Neuronal stem cell (in vitro differentiated cells): ENCODE results near the gene DDHD1.

Source experiments
- DNase-seq: peaks from one replicate; pipeline ENCODE4 v3.0.0-alpha.2; 2013; ENCODE audit warnings: low spot score
- H2AFZ ChIP-seq: one replicate; pipeline ENCODE4 v1.6.1; 2013; ENCODE audit warnings: mild to moderate bottlenecking, low read length, inconsistent platforms
- H2AK5ac ChIP-seq: 2 replicates; pipeline ENCODE4 v1.6.1; 2013; ENCODE audit warnings: low read depth, mild to moderate bottlenecking, inconsistent platforms, low read length, moderate library complexity, mixed read lengths
- H2BK120ac ChIP-seq: 2 replicates; pipeline ENCODE4 v1.6.1; 2013; ENCODE audit warnings: low read depth, mild to moderate bottlenecking, inconsistent platforms, low read length, moderate library complexity, mixed read lengths
- H2BK12ac ChIP-seq: one replicate; pipeline ENCODE4 v1.6.1; 2013; ENCODE audit warnings: low read length, inconsistent platforms
- H2BK15ac ChIP-seq: 2 replicates; pipeline ENCODE4 v1.6.1; 2013; ENCODE audit warnings: mild to moderate bottlenecking, low read length, inconsistent platforms, mixed read lengths
- H2BK5ac ChIP-seq: one replicate; pipeline ENCODE4 v1.6.1; 2013; ENCODE audit warnings: inconsistent platforms, mild to moderate bottlenecking, low read length, moderate library complexity
- H3K14ac ChIP-seq: one replicate; pipeline ENCODE4 v1.6.1; 2013; ENCODE audit warnings: low read length, inconsistent platforms
- H3K18ac ChIP-seq: 2 replicates; pipeline ENCODE4 v1.6.1; 2013; ENCODE audit warnings: low read length, inconsistent platforms
- H3K23ac ChIP-seq: 2 replicates; pipeline ENCODE4 v1.6.1; 2013; ENCODE audit warnings: low read depth, mild to moderate bottlenecking, mixed read lengths, low read length, inconsistent platforms; ENCODE audit not compliant: poor library complexity
- H3K27ac ChIP-seq: replicated peaks from 3 replicates; pipeline ENCODE4 v1.5.1; 2013; ENCODE audit warnings: low read length, inconsistent platforms
- H3K27me3 ChIP-seq, 3 experiments: 2 replicates each; pipeline ENCODE4 v1.6.1; 2013; ENCODE audit warnings: low read length in 3 of 3, mild to moderate bottlenecking in 2 of 3, inconsistent platforms in 1 of 3, low read depth in 1 of 3, mixed read lengths in 1 of 3, moderate library complexity in 1 of 3; ENCODE audit not compliant: control insufficient read depth in 3 of 3, insufficient read depth in 3 of 3
- H3K36me3 ChIP-seq, 2 donors: replicated peaks in 1 of 2; 2 replicates each; pipeline ENCODE4 v1.6.1; 2013; ENCODE audit warnings: low read length in 2 of 2; ENCODE audit not compliant: control insufficient read depth in 2 of 2, insufficient read depth in 2 of 2
- H3K4ac ChIP-seq: 2 replicates; pipeline ENCODE4 v1.6.1; 2013; ENCODE audit warnings: inconsistent platforms, mild to moderate bottlenecking, low read length, moderate library complexity
- H3K4me1 ChIP-seq, 2 donors: 1 replicate in 1 of 2; 2 replicates in 1 of 2; pipeline ENCODE4 v1.6.1; 2013; ENCODE audit warnings: low read length in 2 of 2, low read depth in 1 of 2; ENCODE audit not compliant: control insufficient read depth in 2 of 2, insufficient read depth in 1 of 2
- H3K4me2 ChIP-seq: one replicate; pipeline ENCODE4 v1.6.1; 2013; ENCODE audit warnings: mild to moderate bottlenecking, low read length, inconsistent platforms; ENCODE audit not compliant: insufficient read depth, poor library complexity, severe bottlenecking
- H3K4me3 ChIP-seq, 2 donors: 2 replicates each; pipeline ENCODE4 v1.5.1; 2013; ENCODE audit warnings: low read length in 2 of 2, mild to moderate bottlenecking in 2 of 2, inconsistent platforms in 1 of 2, moderate library complexity in 1 of 2
- H3K79me1 ChIP-seq: one replicate; pipeline ENCODE4 v1.6.1; 2013; ENCODE audit warnings: low read depth, mild to moderate bottlenecking, inconsistent platforms, low read length, moderate library complexity
- H3K9ac ChIP-seq: one replicate; pipeline ENCODE4 v1.6.1; 2013; ENCODE audit warnings: mild to moderate bottlenecking, low read depth, low read length, inconsistent platforms; ENCODE audit not compliant: poor library complexity
- H3K9me3 ChIP-seq, 2 donors: replicated peaks in 1 of 2; 2 replicates each; pipeline versions ENCODE3 to v1.6.1; 2013; ENCODE audit warnings: low read length in 2 of 2, mild to moderate bottlenecking in 2 of 2, inconsistent platforms in 1 of 2, low read depth in 1 of 2, mixed read lengths in 1 of 2, moderate library complexity in 1 of 2; ENCODE audit not compliant: control insufficient read depth in 2 of 2, insufficient read depth in 1 of 2
- H4K8ac ChIP-seq: one replicate; pipeline ENCODE4 v1.6.1; 2013; ENCODE audit warnings: low read depth, mild to moderate bottlenecking, inconsistent platforms, low read length, moderate library complexity
- H4K91ac ChIP-seq: one replicate; pipeline ENCODE4 v1.6.1; 2013; ENCODE audit warnings: low read length, low read depth, mild to moderate bottlenecking, inconsistent platforms; ENCODE audit not compliant: poor library complexity
- WGBS, 2 donors: extraction: QIAGEN DNeasy Blood & Tissue Kit; methylation state at CpG; one replicate each; pipeline ENCODE4 v1.1.7; 2013; ENCODE audit warnings: missing lambda C conversion rate in 2 of 2, mixed read lengths in 1 of 2; ENCODE audit not compliant: insufficient read length in 2 of 2, insufficient replicate concordance in 1 of 2; ENCODE audit errors: extremely low coverage in 2 of 2; 5-methylcytosine and 5-hydroxymethylcytosine counted together

The DDHD1 gene

DNA sequence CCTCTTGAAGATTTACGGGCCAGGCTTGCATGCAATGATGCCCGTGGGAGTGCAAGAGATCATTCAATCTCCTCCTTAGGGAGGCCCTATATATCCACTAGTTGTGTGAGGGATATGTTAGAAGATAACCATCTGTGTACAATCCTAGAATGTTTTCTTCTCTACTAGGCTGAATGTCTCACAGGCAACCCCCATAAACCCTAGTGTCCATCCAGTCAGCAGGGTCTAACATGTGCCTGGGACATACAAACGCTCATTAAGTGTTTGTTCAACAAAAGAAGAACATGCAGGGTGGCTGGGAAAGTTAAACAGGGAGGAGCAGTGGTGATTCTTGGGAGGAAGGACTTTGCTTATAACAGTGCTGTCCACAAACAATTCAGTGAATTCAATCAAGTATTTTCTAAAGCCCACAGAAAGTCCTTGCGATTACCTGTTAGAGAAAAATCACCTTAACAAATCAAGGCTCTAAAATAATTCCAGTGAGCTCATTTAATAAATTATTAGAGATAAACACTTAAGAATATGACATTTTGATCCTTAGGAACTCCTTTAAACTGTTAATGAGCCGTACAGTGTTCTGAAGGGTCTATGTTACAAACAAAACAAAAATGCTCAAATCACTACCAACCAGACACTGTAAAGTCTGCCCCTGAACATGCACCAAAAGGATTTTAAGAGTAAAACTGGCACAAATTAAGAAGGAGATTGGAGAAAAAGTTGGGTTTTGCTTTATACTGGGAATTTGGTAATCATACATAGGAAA, 105.6 kb downstream of the DDHD1 start:
- no peak overlapping the region for H3K27ac ChIP-seq
- no peaks in the 10 kb centered on the region for H3K4me1 ChIP-seq
- H2AFZ ChIP-seq = no peak overlapping the region
- H3K23ac ChIP-seq = no peak overlapping the region
- H3K36me3 ChIP-seq = peaks cover 3 to 48% of the 10 kb centered on the region in 2 donors
- H3K14ac ChIP-seq = no peak overlapping the region
- H2BK5ac ChIP-seq = no peak overlapping the region
- no peaks in the 10 kb centered on the region for H3K79me1 ChIP-seq
- no peak overlapping the region for H3K18ac ChIP-seq
- H2BK12ac ChIP-seq = no peak overlapping the region
- H4K91ac ChIP-seq = no peak overlapping the region
- WGBS, 2 donors = no CpG with 5 or more reads among the region's 5 CpGs
- H3K4me3 ChIP-seq = no peak overlapping the region
- no peak overlapping the region for H3K4ac ChIP-seq
- H3K4me2 ChIP-seq = no peak overlapping the region
- no peaks in the 10 kb centered on the region for H3K27me3 ChIP-seq
- no peaks in the 10 kb centered on the region for H3K9me3 ChIP-seq
- no peak for DNase-seq
- H2BK120ac ChIP-seq = no peak overlapping the region
- H3K9ac ChIP-seq = no peak overlapping the region
- no peak overlapping the region for H4K8ac ChIP-seq
- no peak overlapping the region for H2AK5ac ChIP-seq
- no peak overlapping the region for H2BK15ac ChIP-seq

GRCh38 chr14:53044486-53044885, 108.6 kb downstream of the DDHD1 start:
- Histone ChIP-seq H2BK120ac (no peak overlapping the region), H3K4ac (no peak overlapping the region), H3K9me3 (no peaks in the 10 kb centered on the region), H3K4me2 (no peak overlapping the region), H2BK12ac (no peak overlapping the region), H3K23ac (no peak overlapping the region), H2BK5ac (no peak overlapping the region), H4K91ac (no peak overlapping the region), H2AFZ (no peak overlapping the region), H3K14ac (no peak overlapping the region), H4K8ac (no peak overlapping the region), H3K27ac (no peak overlapping the region), H3K9ac (no peak overlapping the region), H3K27me3 (no peaks in the 10 kb centered on the region), H3K36me3 (peaks cover 3 to 54% of the 10 kb centered on the region in 2 donors), H2AK5ac (no peak overlapping the region), H3K4me1 (no peaks in the 10 kb centered on the region), H3K4me3 (no peak overlapping the region), H3K18ac (no peak overlapping the region), H3K79me1 (no peaks in the 10 kb centered on the region), H2BK15ac (no peak overlapping the region)
- DNase-seq = no peak
- WGBS, 2 donors = no CpG with 5 or more reads among the region's 2 CpGs

DNA sequence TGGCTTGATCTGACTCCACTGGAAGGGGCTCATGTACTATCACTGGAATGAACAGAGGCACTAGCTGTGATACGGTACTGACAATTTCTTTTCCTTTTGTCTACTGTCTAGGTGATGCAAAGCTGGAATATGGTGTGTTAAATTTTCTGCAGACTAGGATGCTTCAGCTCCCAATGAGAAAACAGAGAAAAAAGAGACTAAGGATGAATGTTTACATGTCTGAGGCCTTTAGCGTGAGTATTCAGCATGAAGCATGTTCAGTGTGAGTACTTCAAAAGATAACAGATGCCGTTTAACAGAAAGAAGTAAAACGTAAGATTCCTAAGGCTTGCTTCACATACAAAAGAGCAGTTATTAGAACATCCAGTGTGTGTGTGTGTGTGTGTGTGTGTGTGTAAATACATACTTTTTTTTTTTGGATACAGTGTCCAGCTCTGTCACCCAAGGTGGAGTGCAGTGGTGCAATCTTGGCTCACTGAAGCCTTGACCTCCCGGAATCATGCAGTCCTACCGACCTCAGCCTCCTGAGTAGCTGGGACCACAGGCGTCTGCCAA, 110.0 kb downstream of the DDHD1 start:
- H3K18ac ChIP-seq = no peak overlapping the region
- no peaks in the 10 kb centered on the region for H3K9me3 ChIP-seq
- H2BK12ac ChIP-seq = no peak overlapping the region
- H3K79me1 ChIP-seq = no peaks in the 10 kb centered on the region
- no peak overlapping the region for H3K14ac ChIP-seq
- H2AFZ ChIP-seq = no peak overlapping the region
- no peak for DNase-seq
- no peak overlapping the region for H2AK5ac ChIP-seq
- WGBS, 2 donors = no CpG with 5 or more reads among the region's 7 CpGs
- H4K8ac ChIP-seq = no peak overlapping the region
- H3K9ac ChIP-seq = no peak overlapping the region
- no peak overlapping the region for H3K4me2 ChIP-seq
- H2BK120ac ChIP-seq = no peak overlapping the region
- H3K27ac ChIP-seq = no peak overlapping the region
- H3K27me3 ChIP-seq = no peaks in the 10 kb centered on the region
- H3K4me1 ChIP-seq = no peaks in the 10 kb centered on the region
- no peak overlapping the region for H2BK15ac ChIP-seq
- H3K36me3 ChIP-seq = peaks cover 6 to 63% of the 10 kb centered on the region in 2 donors
- H3K23ac ChIP-seq = no peak overlapping the region
- H3K4ac ChIP-seq = no peak overlapping the region
- no peak overlapping the region for H4K91ac ChIP-seq
- H3K4me3 ChIP-seq = no peak overlapping the region
- no peak overlapping the region for H2BK5ac ChIP-seq

GRCh38 chr14:53042480-53042879, 110.6 kb downstream of the DDHD1 start:
- no peak overlapping the region for H4K91ac ChIP-seq

More at GRCh38 chr14:53042480-53042879, 110.6 kb downstream of the DDHD1 start:
- Histone ChIP-seq H2BK120ac (no peak overlapping the region), H3K79me1 (no peaks in the 10 kb centered on the region), H3K27me3 (no peaks in the 10 kb centered on the region), H3K36me3 (peaks cover 6 to 65% of the 10 kb centered on the region in 2 donors), H3K4me1 (no peaks in the 10 kb centered on the region), H3K9ac (no peak overlapping the region), H2AFZ (no peak overlapping the region), H3K14ac (no peak overlapping the region), H3K4me3 (no peak overlapping the region), H3K4me2 (no peak overlapping the region), H4K8ac (no peak overlapping the region), H2AK5ac (no peak overlapping the region), H3K18ac (no peak overlapping the region), H3K23ac (no peak overlapping the region), H3K4ac (no peak overlapping the region), H2BK12ac (no peak overlapping the region), H3K27ac (no peak overlapping the region), H2BK5ac (no peak overlapping the region), H2BK15ac (no peak overlapping the region), H3K9me3 (peaks cover 0 to 2% of the 10 kb centered on the region in 2 donors)
- no CpG with 5 or more reads among the region's 4 CpGs for WGBS, 2 donors
- DNase-seq = no peak
